NCI-H1092 treated with DMSO at 0.1 percent for 48 hours (cell line): Measurements from ENCODE around the gene DNAH3.
A peak's percentile ranks its signal among the peaks of the same experiment; 100 is the strongest.

Source experiments
- DNase-seq: peaks from one replicate; lab custom pipeline; 2025; lab: John Stamatoyannopoulos, UW

The DNAH3 gene

GRCh38 chr16:20906341-20907255 lies 244.0 kb downstream of the DNAH3 start:
- no peak for DNase-seq

GRCh38 chr16:20905576-20905975 lies 245.1 kb downstream of the DNAH3 start:
- no peak for DNase-seq

- no peak for DNase-seq
Measured at GRCh38 chr16:20904507-20905081, 246.1 kb downstream of the DNAH3 start.

GRCh38 chr16:20903899-20904506 lies 246.6 kb downstream of the DNAH3 start:
- DNase-seq: no peak

GRCh38 chr16:20903116-20903898 lies 247.3 kb downstream of the DNAH3 start:
- DNase-seq: no peak

- DNase-seq: no peak
Measured at GRCh38 chr16:20902426-20902825, 248.2 kb downstream of the DNAH3 start.

GRCh38 chr16:20901436-20902112 lies 249.1 kb downstream of the DNAH3 start:
- DNase-seq: peak; percentile 42

GRCh38 chr16:20901068-20901435 lies 249.6 kb downstream of the DNAH3 start:
- DNase-seq: no peak

GRCh38 chr16:20900299-20901067 lies 250.2 kb downstream of the DNAH3 start, which contains the start of the genes DCUN1D3 and LYRM1:
Gene DCUN1D3 (minus strand): TSS chr16:20900358. CDS start chr16:20862538, 37,820 bp downstream.
Gene LYRM1 (plus strand): TSS chr16:20900771. CDS start chr16:20915556, 14,785 bp downstream.
- DNase-seq: peak; percentile 99

- no peak for DNase-seq
Measured at GRCh38 chr16:20899477-20900298, 251.0 kb downstream of the DNAH3 start.

GRCh38 chr16:20899071-20899470 lies 251.6 kb downstream of the DNAH3 start:
- DNase-seq: no peak

GRCh38 chr16:20897922-20898321 lies 252.7 kb downstream of the DNAH3 start:
- no peak for DNase-seq

GRCh38 chr16:20897253-20897897 lies 253.3 kb downstream of the DNAH3 start:
- no peak for DNase-seq

GRCh38 chr16:20894388-20894787 lies 256.3 kb downstream of the DNAH3 start:
- no peak for DNase-seq

GRCh38 chr16:20889625-20890275 lies 260.9 kb downstream of the DNAH3 start:
- DNase-seq: no peak

- no peak for DNase-seq
Measured at GRCh38 chr16:20887207-20887606, 263.4 kb downstream of the DNAH3 start.

GRCh38 chr16:20886320-20886719 lies 264.3 kb downstream of the DNAH3 start:
- no peak for DNase-seq

- no peak for DNase-seq
Measured at GRCh38 chr16:20884240-20884556, 266.4 kb downstream of the DNAH3 start.
